WTC11 (cell line): ENCODE data around the gene EGR4. TPM values are rescaled to one million over a fixed set of nuclear protein-coding genes. Genes with fewer than 3 reads are reported as not detected.

Source experiments
- ATAC-seq: fragments of 200-7000 bp; cut with Tn5 transposase; 2 replicates; pipeline ENCODE4 v1.10.0; 2021; ENCODE audit warnings: mild to moderate bottlenecking, moderate library complexity
- CTCF ChIA-PET: fragments of 300-600 bp; sonication (Branson Sonifier 250); formaldehyde crosslinking; loops from one replicate; lab custom pipeline; 2021; ENCODE audit warnings: antibody characterized with exemption; lab: Charles Lee
- POLR2A ChIA-PET: fragments of 350-600 bp; sonication (Branson Sonifier 250); formaldehyde crosslinking; loops from one replicate; lab custom pipeline; 2021; ENCODE audit warnings: antibody characterized with exemption; lab: Charles Lee
- DNase-seq: peaks from one replicate; pipeline ENCODE4 v3.0.0; 2021; ENCODE audit warnings: low spot score
- H3K27ac Mint-ChIP-seq: 2 replicates; pipeline ENCODE4 v1.8.0; 2021; ENCODE audit warnings: mixed read lengths
- H3K27me3 Mint-ChIP-seq: 2 replicates; pipeline ENCODE4 v1.8.0; 2021; ENCODE audit warnings: low read depth, mild to moderate bottlenecking, moderate library complexity, mixed read lengths
- H3K36me3 Mint-ChIP-seq: 2 replicates; pipeline ENCODE4 v1.8.0; 2021; ENCODE audit warnings: mixed read lengths
- H3K4me1 Mint-ChIP-seq: 2 replicates; pipeline ENCODE4 v1.8.0; 2022; ENCODE audit warnings: mixed read lengths
- H3K4me3 Mint-ChIP-seq: 2 replicates; pipeline ENCODE4 v1.8.0; 2021; ENCODE audit warnings: mild to moderate bottlenecking, moderate library complexity, mixed read lengths
- H3K9me3 Mint-ChIP-seq: 2 replicates; pipeline ENCODE4 v1.8.0; 2021; ENCODE audit warnings: mixed read lengths
- CREM ChIP-seq: sonication (generic); formaldehyde crosslinking; IDR thresholded peaks from 2 replicates; pipeline ENCODE4 v1.8.1; 2022; ENCODE audit warnings: mild to moderate bottlenecking, missing genetic modification reagents, moderate library complexity
- GABPB1 ChIP-seq: sonication (generic); formaldehyde crosslinking; IDR thresholded peaks from 2 replicates; pipeline ENCODE4 v1.8.1; 2023; ENCODE audit warnings: mild to moderate bottlenecking, missing genetic modification reagents
- HMGA2 ChIP-seq: fragments of 250-450 bp; sonication (Bioruptor Pico); IDR thresholded peaks from 2 replicates; pipeline ENCODE4 v1.4.0; 2021; ENCODE audit warnings: mild to moderate bottlenecking, moderate library complexity
- KAT7 ChIP-seq: sonication (generic); formaldehyde crosslinking; IDR thresholded peaks from 2 replicates; pipeline ENCODE4 v1.8.1; 2023; ENCODE audit warnings: missing genetic modification reagents, mild to moderate bottlenecking, borderline replicate concordance
- RORB ChIP-seq: fragments of 250-450 bp; sonication (Bioruptor Pico); IDR thresholded peaks from 2 replicates; pipeline ENCODE4 v1.9.0; 2021; ENCODE audit warnings: mild to moderate bottlenecking
- SOX15 ChIP-seq: fragments of 250-450 bp; sonication (Bioruptor Pico); IDR thresholded peaks from 2 replicates; pipeline ENCODE4 v1.9.0; 2021; ENCODE audit warnings: mild to moderate bottlenecking
- TEAD1 ChIP-seq: sonication (generic); formaldehyde crosslinking; IDR thresholded peaks from 2 replicates; pipeline ENCODE4 v1.8.0; 2022; ENCODE audit warnings: mild to moderate bottlenecking, missing genetic modification reagents
- ZNF219 ChIP-seq: sonication (generic); formaldehyde crosslinking; IDR thresholded peaks from 2 replicates; pipeline ENCODE4 v1.8.0; 2023; ENCODE audit warnings: missing genetic modification reagents, mild to moderate bottlenecking, borderline replicate concordance
- total RNA-seq: library from RNA; stranded (reverse); gene quantifications from 3 replicates; pipeline ENCODE4 v1.2.3, GENCODE V29; 2021
- TF ChIP-seq, protein P1 (sequence below): sonication (generic); formaldehyde crosslinking; IDR thresholded peaks from 2 replicates; pipeline ENCODE4 v1.8.1; 2022; ENCODE audit warnings: missing genetic modification reagents, borderline replicate concordance
- TF ChIP-seq, protein P2 (sequence below): sonication (generic); formaldehyde crosslinking; IDR thresholded peaks from 2 replicates; pipeline ENCODE4 v1.8.0; 2023; ENCODE audit warnings: missing genetic modification reagents, mild to moderate bottlenecking, borderline replicate concordance
- TF ChIP-seq, protein P3 (sequence below): sonication (generic); formaldehyde crosslinking; IDR thresholded peaks from 2 replicates; pipeline ENCODE4 v1.8.1; 2023; ENCODE audit warnings: mild to moderate bottlenecking, moderate library complexity, missing genetic modification reagents
- TF ChIP-seq, protein P4 (sequence below): sonication (generic); formaldehyde crosslinking; conservative IDR thresholded peaks from 2 replicates; pipeline ENCODE4 v1.8.1; 2023; ENCODE audit warnings: mild to moderate bottlenecking, low read depth, missing genetic modification reagents, moderate library complexity
- TF ChIP-seq, protein P5 (sequence below): sonication (generic); formaldehyde crosslinking; IDR thresholded peaks from 2 replicates; pipeline ENCODE4 v1.8.1; 2023; ENCODE audit warnings: mild to moderate bottlenecking, missing genetic modification reagents
- TF ChIP-seq, protein P6 (sequence below): sonication (generic); formaldehyde crosslinking; IDR thresholded peaks from 2 replicates; pipeline ENCODE4 v1.8.0; 2022; ENCODE audit warnings: missing genetic modification reagents
- TF ChIP-seq, protein P7 (sequence below): sonication (generic); formaldehyde crosslinking; IDR thresholded peaks from 2 replicates; pipeline ENCODE4 v1.8.1; 2022; ENCODE audit warnings: low read depth, missing genetic modification reagents, borderline replicate concordance

The EGR4 gene
- total RNA-seq, 1 experiment from 2014 or later = 0.13 TPM

DNA sequence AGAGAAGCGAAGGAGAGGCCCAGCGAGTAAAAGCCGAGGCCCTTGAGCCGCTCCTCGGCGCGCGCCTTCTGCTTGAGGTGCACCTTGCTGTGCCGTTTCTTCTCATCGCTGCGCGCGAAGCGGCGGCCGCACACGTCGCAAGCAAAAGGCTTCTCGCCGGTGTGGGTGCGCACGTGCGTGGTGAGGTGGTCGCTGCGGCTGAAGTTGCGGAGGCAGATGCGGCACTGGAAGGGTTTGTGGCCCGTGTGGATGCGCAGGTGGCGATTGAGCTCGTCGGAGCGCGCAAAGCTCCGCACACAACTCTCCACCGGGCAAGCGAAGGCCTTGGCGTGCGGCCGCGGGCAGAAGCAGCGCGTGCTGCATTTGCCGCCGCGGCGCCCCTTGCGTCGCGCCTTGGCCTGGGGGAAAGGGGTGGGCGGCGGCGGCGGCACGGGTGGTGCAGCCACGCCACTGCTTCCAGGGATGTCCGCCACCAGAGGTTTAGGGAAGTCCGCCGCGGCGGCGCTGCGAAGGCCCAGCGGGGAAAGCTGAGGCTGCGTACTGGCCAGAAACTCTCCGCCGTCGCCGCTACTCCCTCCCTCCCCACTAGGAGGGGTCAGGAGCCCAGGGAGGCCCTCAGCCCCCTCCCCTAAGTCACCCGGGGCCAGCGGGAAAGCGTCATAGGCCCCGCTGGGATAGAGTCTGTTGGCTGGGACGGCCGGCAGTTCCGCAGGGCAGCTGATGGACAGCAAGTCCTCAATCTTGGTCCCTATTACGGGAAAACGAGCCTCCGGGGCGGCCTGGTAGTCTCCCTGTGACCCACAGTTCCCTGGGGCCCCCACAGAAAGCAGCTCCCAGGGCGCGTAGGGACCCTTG, 1.7 kb downstream of the EGR4 start (continued):
- TF ChIP-seq, protein P1, sequence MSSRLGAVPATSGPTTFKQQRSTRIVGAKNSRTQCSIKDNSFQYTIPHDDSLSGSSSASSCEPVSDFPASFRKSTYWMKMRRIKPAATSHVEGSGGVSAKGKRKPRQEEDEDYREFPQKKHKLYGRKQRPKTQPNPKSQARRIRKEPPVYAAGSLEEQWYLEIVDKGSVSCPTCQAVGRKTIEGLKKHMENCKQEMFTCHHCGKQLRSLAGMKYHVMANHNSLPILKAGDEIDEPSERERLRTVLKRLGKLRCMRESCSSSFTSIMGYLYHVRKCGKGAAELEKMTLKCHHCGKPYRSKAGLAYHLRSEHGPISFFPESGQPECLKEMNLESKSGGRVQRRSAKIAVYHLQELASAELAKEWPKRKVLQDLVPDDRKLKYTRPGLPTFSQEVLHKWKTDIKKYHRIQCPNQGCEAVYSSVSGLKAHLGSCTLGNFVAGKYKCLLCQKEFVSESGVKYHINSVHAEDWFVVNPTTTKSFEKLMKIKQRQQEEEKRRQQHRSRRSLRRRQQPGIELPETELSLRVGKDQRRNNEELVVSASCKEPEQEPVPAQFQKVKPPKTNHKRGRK (CRISPR knock-in tag) = no peak
- TF ChIP-seq, protein P2, sequence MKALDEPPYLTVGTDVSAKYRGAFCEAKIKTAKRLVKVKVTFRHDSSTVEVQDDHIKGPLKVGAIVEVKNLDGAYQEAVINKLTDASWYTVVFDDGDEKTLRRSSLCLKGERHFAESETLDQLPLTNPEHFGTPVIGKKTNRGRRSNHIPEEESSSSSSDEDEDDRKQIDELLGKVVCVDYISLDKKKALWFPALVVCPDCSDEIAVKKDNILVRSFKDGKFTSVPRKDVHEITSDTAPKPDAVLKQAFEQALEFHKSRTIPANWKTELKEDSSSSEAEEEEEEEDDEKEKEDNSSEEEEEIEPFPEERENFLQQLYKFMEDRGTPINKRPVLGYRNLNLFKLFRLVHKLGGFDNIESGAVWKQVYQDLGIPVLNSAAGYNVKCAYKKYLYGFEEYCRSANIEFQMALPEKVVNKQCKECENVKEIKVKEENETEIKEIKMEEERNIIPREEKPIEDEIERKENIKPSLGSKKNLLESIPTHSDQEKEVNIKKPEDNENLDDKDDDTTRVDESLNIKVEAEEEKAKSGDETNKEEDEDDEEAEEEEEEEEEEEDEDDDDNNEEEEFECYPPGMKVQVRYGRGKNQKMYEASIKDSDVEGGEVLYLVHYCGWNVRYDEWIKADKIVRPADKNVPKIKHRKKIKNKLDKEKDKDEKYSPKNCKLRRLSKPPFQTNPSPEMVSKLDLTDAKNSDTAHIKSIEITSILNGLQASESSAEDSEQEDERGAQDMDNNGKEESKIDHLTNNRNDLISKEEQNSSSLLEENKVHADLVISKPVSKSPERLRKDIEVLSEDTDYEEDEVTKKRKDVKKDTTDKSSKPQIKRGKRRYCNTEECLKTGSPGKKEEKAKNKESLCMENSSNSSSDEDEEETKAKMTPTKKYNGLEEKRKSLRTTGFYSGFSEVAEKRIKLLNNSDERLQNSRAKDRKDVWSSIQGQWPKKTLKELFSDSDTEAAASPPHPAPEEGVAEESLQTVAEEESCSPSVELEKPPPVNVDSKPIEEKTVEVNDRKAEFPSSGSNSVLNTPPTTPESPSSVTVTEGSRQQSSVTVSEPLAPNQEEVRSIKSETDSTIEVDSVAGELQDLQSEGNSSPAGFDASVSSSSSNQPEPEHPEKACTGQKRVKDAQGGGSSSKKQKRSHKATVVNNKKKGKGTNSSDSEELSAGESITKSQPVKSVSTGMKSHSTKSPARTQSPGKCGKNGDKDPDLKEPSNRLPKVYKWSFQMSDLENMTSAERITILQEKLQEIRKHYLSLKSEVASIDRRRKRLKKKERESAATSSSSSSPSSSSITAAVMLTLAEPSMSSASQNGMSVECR (CRISPR knock-in tag) = 0 out of 2 replicates have a peak, but pooled peaks have one; percentile 9
- TF ChIP-seq, protein P3, sequence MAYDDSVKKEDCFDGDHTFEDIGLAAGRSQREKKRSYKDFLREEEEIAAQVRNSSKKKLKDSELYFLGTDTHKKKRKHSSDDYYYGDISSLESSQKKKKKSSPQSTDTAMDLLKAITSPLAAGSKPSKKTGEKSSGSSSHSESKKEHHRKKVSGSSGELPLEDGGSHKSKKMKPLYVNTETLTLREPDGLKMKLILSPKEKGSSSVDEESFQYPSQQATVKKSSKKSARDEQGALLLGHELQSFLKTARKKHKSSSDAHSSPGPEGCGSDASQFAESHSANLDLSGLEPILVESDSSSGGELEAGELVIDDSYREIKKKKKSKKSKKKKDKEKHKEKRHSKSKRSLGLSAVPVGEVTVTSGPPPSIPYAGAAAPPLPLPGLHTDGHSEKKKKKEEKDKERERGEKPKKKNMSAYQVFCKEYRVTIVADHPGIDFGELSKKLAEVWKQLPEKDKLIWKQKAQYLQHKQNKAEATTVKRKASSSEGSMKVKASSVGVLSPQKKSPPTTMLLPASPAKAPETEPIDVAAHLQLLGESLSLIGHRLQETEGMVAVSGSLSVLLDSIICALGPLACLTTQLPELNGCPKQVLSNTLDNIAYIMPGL (CRISPR knock-in tag) = no peak
- TF ChIP-seq CREM (CRISPR knock-in tag) = no peak
- TF ChIP-seq, protein P4, sequence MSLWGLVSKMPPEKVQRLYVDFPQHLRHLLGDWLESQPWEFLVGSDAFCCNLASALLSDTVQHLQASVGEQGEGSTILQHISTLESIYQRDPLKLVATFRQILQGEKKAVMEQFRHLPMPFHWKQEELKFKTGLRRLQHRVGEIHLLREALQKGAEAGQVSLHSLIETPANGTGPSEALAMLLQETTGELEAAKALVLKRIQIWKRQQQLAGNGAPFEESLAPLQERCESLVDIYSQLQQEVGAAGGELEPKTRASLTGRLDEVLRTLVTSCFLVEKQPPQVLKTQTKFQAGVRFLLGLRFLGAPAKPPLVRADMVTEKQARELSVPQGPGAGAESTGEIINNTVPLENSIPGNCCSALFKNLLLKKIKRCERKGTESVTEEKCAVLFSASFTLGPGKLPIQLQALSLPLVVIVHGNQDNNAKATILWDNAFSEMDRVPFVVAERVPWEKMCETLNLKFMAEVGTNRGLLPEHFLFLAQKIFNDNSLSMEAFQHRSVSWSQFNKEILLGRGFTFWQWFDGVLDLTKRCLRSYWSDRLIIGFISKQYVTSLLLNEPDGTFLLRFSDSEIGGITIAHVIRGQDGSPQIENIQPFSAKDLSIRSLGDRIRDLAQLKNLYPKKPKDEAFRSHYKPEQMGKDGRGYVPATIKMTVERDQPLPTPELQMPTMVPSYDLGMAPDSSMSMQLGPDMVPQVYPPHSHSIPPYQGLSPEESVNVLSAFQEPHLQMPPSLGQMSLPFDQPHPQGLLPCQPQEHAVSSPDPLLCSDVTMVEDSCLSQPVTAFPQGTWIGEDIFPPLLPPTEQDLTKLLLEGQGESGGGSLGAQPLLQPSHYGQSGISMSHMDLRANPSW (CRISPR knock-in tag) = no peak
- TF ChIP-seq ZNF219 (CRISPR knock-in tag) = peak; percentile 54; the same call in 1 of the 2 replicates
- no peak for TF ChIP-seq SOX15 (CRISPR knock-in tag)
- TF ChIP-seq KAT7 (CRISPR knock-in tag) = 0 out of 2 replicates have a peak, but pooled peaks have one; percentile 34
- no peak for TF ChIP-seq HMGA2
- TF ChIP-seq TEAD1 (CRISPR knock-in tag) = peak; percentile 50; the same call in 1 of the 2 replicates

DNA sequence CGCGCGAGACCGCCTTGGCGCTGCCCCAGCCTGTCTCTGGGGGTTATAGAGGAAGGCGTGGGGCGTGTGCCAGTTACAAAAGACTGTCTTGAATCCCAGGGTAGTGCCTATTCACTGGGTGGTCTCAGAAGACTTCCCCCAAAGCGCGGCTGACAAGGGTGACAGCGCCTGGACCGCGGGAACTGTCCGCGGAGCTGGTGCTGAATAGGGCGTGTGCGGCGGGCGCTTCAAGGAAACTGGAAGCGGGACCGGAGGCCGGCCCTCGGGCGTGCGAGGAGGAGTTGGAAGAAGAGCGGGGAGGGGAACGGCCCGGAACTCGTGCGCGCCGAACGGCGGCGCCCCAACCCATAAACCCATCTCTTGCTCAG, 2.3 kb downstream of the EGR4 start:
- DNase-seq (peak; percentile 81), ATAC-seq (peak; percentile 16)
- Mint-ChIP-seq H3K4me3 (peak overlapping the region; percentile 68), H3K36me3 (no peaks in the 10 kb centered on the region), H3K9me3 (no peaks in the 10 kb centered on the region), H3K27ac (no peak overlapping the region), H3K4me1 (peaks cover 2% of the 10 kb centered on the region; the same call in 1 of the 2 replicates), H3K27me3 (peaks cover 99% of the 10 kb centered on the region)
- CTCF ChIA-PET = interaction anchor here (1.0 to 4.4 kb wide), 11 partner anchors 9 to 95 kb away, joined by 3 to 37 read pairs (median 14); partner anchors contain the start of genes ALMS1, CCT7, PRADC1 and SMYD5
- POLR2A ChIA-PET = interaction anchor here (0.6 kb wide), 1 partner anchor 8 kb away, joined by 3 read pairs; no protein-coding TSS in a partner anchor
- TF ChIP-seq, protein P5, sequence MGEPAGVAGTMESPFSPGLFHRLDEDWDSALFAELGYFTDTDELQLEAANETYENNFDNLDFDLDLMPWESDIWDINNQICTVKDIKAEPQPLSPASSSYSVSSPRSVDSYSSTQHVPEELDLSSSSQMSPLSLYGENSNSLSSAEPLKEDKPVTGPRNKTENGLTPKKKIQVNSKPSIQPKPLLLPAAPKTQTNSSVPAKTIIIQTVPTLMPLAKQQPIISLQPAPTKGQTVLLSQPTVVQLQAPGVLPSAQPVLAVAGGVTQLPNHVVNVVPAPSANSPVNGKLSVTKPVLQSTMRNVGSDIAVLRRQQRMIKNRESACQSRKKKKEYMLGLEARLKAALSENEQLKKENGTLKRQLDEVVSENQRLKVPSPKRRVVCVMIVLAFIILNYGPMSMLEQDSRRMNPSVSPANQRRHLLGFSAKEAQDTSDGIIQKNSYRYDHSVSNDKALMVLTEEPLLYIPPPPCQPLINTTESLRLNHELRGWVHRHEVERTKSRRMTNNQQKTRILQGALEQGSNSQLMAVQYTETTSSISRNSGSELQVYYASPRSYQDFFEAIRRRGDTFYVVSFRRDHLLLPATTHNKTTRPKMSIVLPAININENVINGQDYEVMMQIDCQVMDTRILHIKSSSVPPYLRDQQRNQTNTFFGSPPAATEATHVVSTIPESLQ (CRISPR knock-in tag) = no peak
- no peak for TF ChIP-seq RORB (CRISPR knock-in tag)
- TF ChIP-seq, protein P6, sequence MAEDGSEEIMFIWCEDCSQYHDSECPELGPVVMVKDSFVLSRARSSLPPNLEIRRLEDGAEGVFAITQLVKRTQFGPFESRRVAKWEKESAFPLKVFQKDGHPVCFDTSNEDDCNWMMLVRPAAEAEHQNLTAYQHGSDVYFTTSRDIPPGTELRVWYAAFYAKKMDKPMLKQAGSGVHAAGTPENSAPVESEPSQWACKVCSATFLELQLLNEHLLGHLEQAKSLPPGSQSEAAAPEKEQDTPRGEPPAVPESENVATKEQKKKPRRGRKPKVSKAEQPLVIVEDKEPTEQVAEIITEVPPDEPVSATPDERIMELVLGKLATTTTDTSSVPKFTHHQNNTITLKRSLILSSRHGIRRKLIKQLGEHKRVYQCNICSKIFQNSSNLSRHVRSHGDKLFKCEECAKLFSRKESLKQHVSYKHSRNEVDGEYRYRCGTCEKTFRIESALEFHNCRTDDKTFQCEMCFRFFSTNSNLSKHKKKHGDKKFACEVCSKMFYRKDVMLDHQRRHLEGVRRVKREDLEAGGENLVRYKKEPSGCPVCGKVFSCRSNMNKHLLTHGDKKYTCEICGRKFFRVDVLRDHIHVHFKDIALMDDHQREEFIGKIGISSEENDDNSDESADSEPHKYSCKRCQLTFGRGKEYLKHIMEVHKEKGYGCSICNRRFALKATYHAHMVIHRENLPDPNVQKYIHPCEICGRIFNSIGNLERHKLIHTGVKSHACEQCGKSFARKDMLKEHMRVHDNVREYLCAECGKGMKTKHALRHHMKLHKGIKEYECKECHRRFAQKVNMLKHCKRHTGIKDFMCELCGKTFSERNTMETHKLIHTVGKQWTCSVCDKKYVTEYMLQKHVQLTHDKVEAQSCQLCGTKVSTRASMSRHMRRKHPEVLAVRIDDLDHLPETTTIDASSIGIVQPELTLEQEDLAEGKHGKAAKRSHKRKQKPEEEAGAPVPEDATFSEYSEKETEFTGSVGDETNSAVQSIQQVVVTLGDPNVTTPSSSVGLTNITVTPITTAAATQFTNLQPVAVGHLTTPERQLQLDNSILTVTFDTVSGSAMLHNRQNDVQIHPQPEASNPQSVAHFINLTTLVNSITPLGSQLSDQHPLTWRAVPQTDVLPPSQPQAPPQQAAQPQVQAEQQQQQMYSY (CRISPR knock-in tag) = no peak
- TF ChIP-seq, protein P7, sequence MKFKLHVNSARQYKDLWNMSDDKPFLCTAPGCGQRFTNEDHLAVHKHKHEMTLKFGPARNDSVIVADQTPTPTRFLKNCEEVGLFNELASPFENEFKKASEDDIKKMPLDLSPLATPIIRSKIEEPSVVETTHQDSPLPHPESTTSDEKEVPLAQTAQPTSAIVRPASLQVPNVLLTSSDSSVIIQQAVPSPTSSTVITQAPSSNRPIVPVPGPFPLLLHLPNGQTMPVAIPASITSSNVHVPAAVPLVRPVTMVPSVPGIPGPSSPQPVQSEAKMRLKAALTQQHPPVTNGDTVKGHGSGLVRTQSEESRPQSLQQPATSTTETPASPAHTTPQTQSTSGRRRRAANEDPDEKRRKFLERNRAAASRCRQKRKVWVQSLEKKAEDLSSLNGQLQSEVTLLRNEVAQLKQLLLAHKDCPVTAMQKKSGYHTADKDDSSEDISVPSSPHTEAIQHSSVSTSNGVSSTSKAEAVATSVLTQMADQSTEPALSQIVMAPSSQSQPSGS (CRISPR knock-in tag) = no peak
- 0 out of 2 replicates have a peak, but pooled peaks have one; percentile 13 for TF ChIP-seq GABPB1 (CRISPR knock-in tag)
